H9 (cell line): ENCODE measurements around the gene SLC30A1. TPM values are rescaled to one million over a fixed set of nuclear protein-coding genes. Genes with fewer than 3 reads are reported as not detected.

ENCODE experiments used
- DNase-seq: peaks from one replicate; pipeline ENCODE4 v3.0.0-alpha.2; 2017
- H2AFZ ChIP-seq: one replicate; pipeline ENCODE4 v1.6.1; 2013; ENCODE audit warnings: mild to moderate bottlenecking, low read length, control low read depth, moderate library complexity
- H2AK5ac ChIP-seq: 2 replicates; pipeline ENCODE4 v1.6.1; 2013; ENCODE audit warnings: low read length, control low read depth, mixed read lengths; ENCODE audit not compliant: insufficient read length
- H2BK120ac ChIP-seq: one replicate; pipeline ENCODE4 v1.6.1; 2013; ENCODE audit warnings: low read depth, mild to moderate bottlenecking, low read length, control low read depth, inconsistent platforms; ENCODE audit not compliant: poor library complexity, severe bottlenecking
- H2BK12ac ChIP-seq: 2 replicates; pipeline ENCODE4 v1.6.1; 2013; ENCODE audit warnings: low read length, control low read depth, mixed read lengths, low read depth; ENCODE audit not compliant: insufficient read length
- H2BK15ac ChIP-seq: 2 replicates; pipeline ENCODE4 v1.6.1; 2013; ENCODE audit warnings: low read depth, low read length, control low read depth
- H2BK20ac ChIP-seq: one replicate; pipeline ENCODE4 v1.6.1; 2013; ENCODE audit warnings: low read depth, mild to moderate bottlenecking, low read length, control low read depth, inconsistent platforms; ENCODE audit not compliant: poor library complexity, severe bottlenecking
- H2BK5ac ChIP-seq: 2 replicates; pipeline ENCODE4 v1.6.1; 2013; ENCODE audit warnings: low read length, control low read depth, mixed read lengths; ENCODE audit not compliant: insufficient read length
- H3K14ac ChIP-seq: 2 replicates; pipeline ENCODE4 v1.6.1; 2013; ENCODE audit warnings: low read length, control low read depth; ENCODE audit not compliant: insufficient read depth
- H3K18ac ChIP-seq: 2 replicates; pipeline ENCODE4 v1.6.1; 2013; ENCODE audit warnings: low read depth, mild to moderate bottlenecking, mixed read lengths, low read length, control low read depth; ENCODE audit not compliant: insufficient read length
- H3K23ac ChIP-seq: 2 replicates; pipeline ENCODE4 v1.6.1; 2013; ENCODE audit warnings: low read length, control low read depth, mixed read lengths, low read depth; ENCODE audit not compliant: insufficient read length
- H3K23me2 ChIP-seq: 2 replicates; pipeline ENCODE4 v1.6.1; 2013; ENCODE audit warnings: low read depth, mild to moderate bottlenecking, mixed read lengths, low read length, control low read depth; ENCODE audit not compliant: insufficient read length, poor library complexity, severe bottlenecking
- H3K27ac ChIP-seq: 2 replicates; pipeline ENCODE4 v1.5.1; 2013; ENCODE audit warnings: low read length, control low read depth, mixed read lengths, low read depth; ENCODE audit not compliant: insufficient read length
- H3K27me3 ChIP-seq: 2 replicates; pipeline ENCODE4 v1.6.1; 2013; ENCODE audit warnings: low read length, control low read depth, inconsistent platforms; ENCODE audit not compliant: insufficient read depth
- H3K4ac ChIP-seq: 2 replicates; pipeline ENCODE4 v1.6.1; 2013; ENCODE audit warnings: low read depth, mild to moderate bottlenecking, control low read depth, inconsistent platforms, low read length, moderate library complexity
- H3K4me1 ChIP-seq: 2 replicates; pipeline ENCODE4 v1.6.1; 2013; ENCODE audit warnings: low read length, control low read depth, inconsistent platforms; ENCODE audit not compliant: insufficient read depth
- H3K4me2 ChIP-seq: 2 replicates; pipeline ENCODE4 v1.6.1; 2013; ENCODE audit warnings: low read length, control low read depth, mixed read lengths; ENCODE audit not compliant: insufficient read length, insufficient read depth
- H3K56ac ChIP-seq: 2 replicates; pipeline ENCODE4 v1.6.1; 2013; ENCODE audit warnings: low read depth, mild to moderate bottlenecking, mixed read lengths, low read length, control low read depth; ENCODE audit not compliant: insufficient read length
- H3K79me1 ChIP-seq: 2 replicates; pipeline ENCODE4 v1.6.1; 2013; ENCODE audit warnings: low read depth, mild to moderate bottlenecking, moderate library complexity, low read length, control low read depth, inconsistent platforms; ENCODE audit not compliant: insufficient read depth, poor library complexity, severe bottlenecking
- H3K79me2 ChIP-seq: 2 replicates; pipeline ENCODE4 v1.6.1; 2013; ENCODE audit warnings: low read length, control low read depth, inconsistent platforms; ENCODE audit not compliant: insufficient read depth
- H3K9ac ChIP-seq: 2 replicates; pipeline ENCODE4 v1.6.1; 2013; ENCODE audit warnings: low read length, control low read depth, mixed read lengths; ENCODE audit not compliant: insufficient read length; ENCODE audit errors: extremely low read depth
- H3K9me3 ChIP-seq: one replicate; pipeline ENCODE4 v1.6.1; 2013; ENCODE audit warnings: low read depth, low read length, inconsistent platforms; ENCODE audit not compliant: control insufficient read depth
- H3T11ph ChIP-seq: one replicate; pipeline ENCODE4 v1.6.1; 2013; ENCODE audit warnings: mild to moderate bottlenecking, low read length, control low read depth, inconsistent platforms
- H4K20me1 ChIP-seq: one replicate; pipeline ENCODE4 v1.6.1; 2013; ENCODE audit not compliant: control insufficient read depth, insufficient read length, insufficient read depth
- H4K5ac ChIP-seq: 2 replicates; pipeline ENCODE4 v1.6.1; 2013; ENCODE audit warnings: low read depth, mild to moderate bottlenecking, mixed read lengths, low read length, control low read depth; ENCODE audit not compliant: insufficient read length
- H4K8ac ChIP-seq: replicated peaks from 2 replicates; pipeline ENCODE4 v1.6.1; 2013; ENCODE audit warnings: low read length, control low read depth, mixed read lengths, low read depth; ENCODE audit not compliant: insufficient read length
- H4K91ac ChIP-seq: 2 replicates; pipeline ENCODE4 v1.6.1; 2013; ENCODE audit warnings: low read depth, mild to moderate bottlenecking, moderate library complexity, mixed read lengths, low read length, control low read depth; ENCODE audit not compliant: insufficient read length
- H3K27ac Mint-ChIP-seq, 3 experiments: 2 replicates in 2 of 3; 3 replicates in 1 of 3; pipeline ENCODE4 v1.8.0; 2020 to 2021; ENCODE audit warnings: mixed read lengths in 3 of 3, mild to moderate bottlenecking in 1 of 3, moderate library complexity in 1 of 3
- H3K27me3 Mint-ChIP-seq: 2 replicates; pipeline ENCODE4 v1.8.0; 2021; ENCODE audit warnings: low read depth, mild to moderate bottlenecking, moderate library complexity, mixed read lengths
- H3K36me3 Mint-ChIP-seq, 3 experiments: 2 replicates in 2 of 3; 3 replicates in 1 of 3; pipeline ENCODE4 v1.8.0; 2020 to 2021; ENCODE audit warnings: low read depth in 3 of 3, mixed read lengths in 3 of 3; ENCODE audit not compliant: insufficient read depth in 1 of 3
- H3K4me1 Mint-ChIP-seq, 2 experiments: 2 replicates each; pipeline ENCODE4 v1.8.0; 2020; ENCODE audit warnings: mixed read lengths in 2 of 2
- H3K4me3 Mint-ChIP-seq, 2 experiments: 2 replicates in 1 of 2; 3 replicates in 1 of 2; pipeline ENCODE4 v1.8.0; 2020 to 2021; ENCODE audit warnings: mild to moderate bottlenecking in 2 of 2, mixed read lengths in 2 of 2, moderate library complexity in 1 of 2
- H3K9me3 Mint-ChIP-seq, 2 experiments: 2 replicates in 1 of 2; 3 replicates in 1 of 2; pipeline ENCODE4 v1.8.0; 2020; ENCODE audit warnings: mild to moderate bottlenecking in 2 of 2, mixed read lengths in 2 of 2, moderate library complexity in 1 of 2
- WGBS: extraction: QIAGEN DNeasy Blood & Tissue Kit; methylation state at CpG from one replicate; pipeline ENCODE4 v1.1.7; 2013; ENCODE audit warnings: missing lambda C conversion rate, low lambda C conversion rate, mixed read lengths; ENCODE audit not compliant: insufficient read length; ENCODE audit errors: extremely low coverage; 5-methylcytosine and 5-hydroxymethylcytosine counted together
- total RNA-seq: library from RNA; stranded (reverse); gene quantifications from 2 replicates; pipeline ENCODE4 v1.2.1, GENCODE V29; 2021
- TF ChIP-seq, protein P1 (sequence below): fragments of 200-600 bp; sonication (generic); conservative IDR thresholded peaks from 3 replicates; pipeline ENCODE4 v1.8.0; 2021; ENCODE audit warnings: antibody characterized with exemption, mild to moderate bottlenecking

The SLC30A1 gene
- total RNA-seq, 1 experiment from 2014 or later: 17.1 TPM

DNA sequence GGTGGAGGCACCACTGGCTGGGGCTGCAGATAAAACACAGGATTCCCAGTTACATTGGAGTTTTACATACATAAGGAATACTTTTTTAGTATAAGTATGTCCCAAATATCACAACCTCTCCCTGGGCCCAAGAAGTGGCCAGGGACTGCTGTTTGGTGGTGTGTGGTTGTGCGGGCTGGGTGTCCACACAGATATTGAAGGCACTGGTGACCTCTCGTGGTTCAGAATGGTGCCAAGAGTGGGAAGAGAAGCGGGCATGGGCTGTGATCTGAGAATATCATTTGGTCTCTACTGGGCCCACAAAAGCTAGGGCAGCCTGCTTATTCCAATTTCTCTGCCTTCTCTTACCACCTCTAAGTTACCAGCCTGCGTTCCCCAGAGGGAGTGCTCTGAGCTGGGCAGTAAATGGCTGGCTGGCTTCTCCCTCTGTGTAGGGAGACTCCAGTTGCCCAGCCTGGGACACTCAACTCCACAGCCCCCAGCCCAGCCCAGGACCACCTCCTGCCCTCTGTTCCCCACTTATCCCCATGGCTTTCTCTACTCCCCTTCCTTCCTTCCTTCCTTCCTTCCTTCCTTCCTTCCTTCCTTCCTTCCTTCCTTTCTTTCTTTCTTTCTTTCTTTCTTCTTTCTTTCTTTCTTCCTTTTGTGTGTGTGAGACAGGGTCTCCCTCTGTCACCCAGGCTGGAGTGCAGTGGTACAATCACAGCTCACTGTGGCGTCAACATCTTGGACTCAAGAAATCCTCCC, 44.2 kb downstream of the SLC30A1 start:
- H3T11ph ChIP-seq: no peak overlapping the region

More for the DNA sequence above, 44.2 kb downstream of the SLC30A1 start:
- H2AK5ac ChIP-seq: no peak overlapping the region
- H2BK15ac ChIP-seq: no peak overlapping the region
- no peak overlapping the region for H2BK5ac ChIP-seq
- Mint-ChIP-seq H3K4me3 (no peak overlapping the region), H3K27me3 (no peaks in the 10 kb centered on the region; the same call in none of the 2 replicates), H3K36me3 (no peaks in the 10 kb centered on the region), H3K27ac (peak overlapping the region in 1 of 3 experiments; percentile 75; a peak in 2 of 7 replicates), H3K9me3 (peaks cover 0 to 2% of the 10 kb centered on the region in 2 experiments; a peak in 2 of 5 replicates), H3K4me1 (peaks cover 5 to 10% of the 10 kb centered on the region in 2 experiments)
- no peak overlapping the region for H3K56ac ChIP-seq
- no peaks in the 10 kb centered on the region for H3K27me3 ChIP-seq
- no peak overlapping the region for H4K8ac ChIP-seq
- no peak overlapping the region for H3K4me2 ChIP-seq
- H4K91ac ChIP-seq: no peak overlapping the region
- no peak overlapping the region for H3K18ac ChIP-seq
- H3K14ac ChIP-seq: no peak overlapping the region; the same call in 1 of the 2 replicates
- no peaks in the 10 kb centered on the region for H3K79me2 ChIP-seq
- no peak overlapping the region for H3K23ac ChIP-seq
- H3K27ac ChIP-seq: no peak overlapping the region
- H3K23me2 ChIP-seq: no peaks in the 10 kb centered on the region
- H3K9me3 ChIP-seq: no peaks in the 10 kb centered on the region
- no peaks in the 10 kb centered on the region for H3K79me1 ChIP-seq
- no peak overlapping the region for H2BK120ac ChIP-seq
- no CpG with 5 or more reads among the region's 5 CpGs for WGBS
- H3K9ac ChIP-seq: no peak overlapping the region
- no peak overlapping the region for H2AFZ ChIP-seq
- H2BK12ac ChIP-seq: no peak overlapping the region
- DNase-seq: no peak
- H4K20me1 ChIP-seq: no peaks in the 10 kb centered on the region
- no peaks in the 10 kb centered on the region for H3K4me1 ChIP-seq
- no peak overlapping the region for H3K4ac ChIP-seq
- TF ChIP-seq, protein P1, sequence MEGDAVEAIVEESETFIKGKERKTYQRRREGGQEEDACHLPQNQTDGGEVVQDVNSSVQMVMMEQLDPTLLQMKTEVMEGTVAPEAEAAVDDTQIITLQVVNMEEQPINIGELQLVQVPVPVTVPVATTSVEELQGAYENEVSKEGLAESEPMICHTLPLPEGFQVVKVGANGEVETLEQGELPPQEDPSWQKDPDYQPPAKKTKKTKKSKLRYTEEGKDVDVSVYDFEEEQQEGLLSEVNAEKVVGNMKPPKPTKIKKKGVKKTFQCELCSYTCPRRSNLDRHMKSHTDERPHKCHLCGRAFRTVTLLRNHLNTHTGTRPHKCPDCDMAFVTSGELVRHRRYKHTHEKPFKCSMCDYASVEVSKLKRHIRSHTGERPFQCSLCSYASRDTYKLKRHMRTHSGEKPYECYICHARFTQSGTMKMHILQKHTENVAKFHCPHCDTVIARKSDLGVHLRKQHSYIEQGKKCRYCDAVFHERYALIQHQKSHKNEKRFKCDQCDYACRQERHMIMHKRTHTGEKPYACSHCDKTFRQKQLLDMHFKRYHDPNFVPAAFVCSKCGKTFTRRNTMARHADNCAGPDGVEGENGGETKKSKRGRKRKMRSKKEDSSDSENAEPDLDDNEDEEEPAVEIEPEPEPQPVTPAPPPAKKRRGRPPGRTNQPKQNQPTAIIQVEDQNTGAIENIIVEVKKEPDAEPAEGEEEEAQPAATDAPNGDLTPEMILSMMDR: no peak
- no peak overlapping the region for H2BK20ac ChIP-seq
- no peak overlapping the region for H4K5ac ChIP-seq
